ENCODE measurements around the gene CASKIN2.
"Not testable (repeated sequence)": the region's sequence is repeated elsewhere in the genome, so short reads cannot be mapped to it uniquely, and the experiment has no call there.

Gene CASKIN2

GRCh38 chr17:75524970-75525805, 9.9 kb upstream of the CASKIN2 start, which contains the start of gene LLGL2:
Gene LLGL2 (plus strand): TSS chr17:75525697. CDS start chr17:75543427, 17,730 bp downstream.
- peak within 1 kb of the TSS; percentile 49 for H3K4me3 ChIP-seq (ENCODE audit: low read length)
- DNase-seq (ENCODE audit: low read depth, low spot score): peak; percentile 47

- no peak overlapping the region for H3K4me3 ChIP-seq (ENCODE audit: low read length)
Measured at GRCh38 chr17:75524269-75524969, 9.1 kb upstream of the CASKIN2 start.

GRCh38 chr17:75523647-75524046, 8.3 kb upstream of the CASKIN2 start:
- DNase-seq (ENCODE audit: low read depth, low spot score): no peak
- no peak overlapping the region for H3K4me3 ChIP-seq (ENCODE audit: low read length)

More at GRCh38 chr17:75524269-75524969, 9.1 kb upstream of the CASKIN2 start:
- DNase-seq (ENCODE audit: low read depth, low spot score): no peak

GRCh38 chr17:75521951-75522727, 6.8 kb upstream of the CASKIN2 start:
- H3K4me3 ChIP-seq (ENCODE audit: low read length): no peak overlapping the region
- DNase-seq (ENCODE audit: low read depth, low spot score): no peak

GRCh38 chr17:75521290-75521689, 6.0 kb upstream of the CASKIN2 start:
- no peak for DNase-seq (ENCODE audit: low read depth, low spot score)
- no peak overlapping the region for H3K4me3 ChIP-seq (ENCODE audit: low read length)

GRCh38 chr17:75520413-75520812, 5.1 kb upstream of the CASKIN2 start:
- not testable (repeated sequence) for H3K4me3 ChIP-seq (ENCODE audit: low read length); DNase-seq (ENCODE audit: low read depth, low spot score)

- H3K4me3 ChIP-seq (ENCODE audit: low read length): no peak overlapping the region
Measured at GRCh38 chr17:75518983-75519537, 3.7 kb upstream of the CASKIN2 start.

GRCh38 chr17:75518201-75518600, 2.9 kb upstream of the CASKIN2 start:
- peak overlapping the region; percentile 79 for H3K4me3 ChIP-seq (ENCODE audit: low read length)
- peak; percentile 94 for DNase-seq (ENCODE audit: low read depth, low spot score)

More at GRCh38 chr17:75518983-75519537, 3.7 kb upstream of the CASKIN2 start:
- DNase-seq (ENCODE audit: low read depth, low spot score): no peak

GRCh38 chr17:75517297-75517865, 2.0 kb upstream of the CASKIN2 start:
- H3K4me3 ChIP-seq (ENCODE audit: low read length): peak overlapping the region; percentile 79
- DNase-seq (ENCODE audit: low read depth, low spot score): no peak

- no peak for DNase-seq (ENCODE audit: low read depth, low spot score)
- peak overlapping the region; percentile 79 for H3K4me3 ChIP-seq (ENCODE audit: low read length)
Measured at GRCh38 chr17:75516619-75517296, 1.4 kb upstream of the CASKIN2 start.

GRCh38 chr17:75516255-75516618, 900 bp upstream of the CASKIN2 start, which contains the start of gene TSEN54:
Gene TSEN54 (plus strand): TSS chr17:75516528. CDS start chr17:75516561, 33 bp downstream.
- H3K4me3 ChIP-seq (ENCODE audit: low read length): peak within 1 kb of the TSS; percentile 79
- DNase-seq (ENCODE audit: low read depth, low spot score): peak; percentile 78

GRCh38 chr17:75514919-75515495, 330 bp downstream of the CASKIN2 start:
- peak overlapping the region; percentile 70 for H3K4me3 ChIP-seq (ENCODE audit: low read length)
- no peak for DNase-seq (ENCODE audit: low read depth, low spot score)

- DNase-seq (ENCODE audit: low read depth, low spot score): no peak
- H3K4me3 ChIP-seq (ENCODE audit: low read length): peak overlapping the region; percentile 70
Measured at GRCh38 chr17:75514299-75514918, 928 bp downstream of the CASKIN2 start.

GRCh38 chr17:75513641-75514000, 1.7 kb downstream of the CASKIN2 start:
- DNase-seq (ENCODE audit: low read depth, low spot score): no peak
- H3K4me3 ChIP-seq (ENCODE audit: low read length): no peak overlapping the region

- DNase-seq (ENCODE audit: low read depth, low spot score): no peak
- H3K4me3 ChIP-seq (ENCODE audit: low read length): no peak overlapping the region
Measured at GRCh38 chr17:75512926-75513640, 2.3 kb downstream of the CASKIN2 start.

- no peak for DNase-seq (ENCODE audit: low read depth, low spot score)
- H3K4me3 ChIP-seq (ENCODE audit: low read length): no peak overlapping the region
Measured at GRCh38 chr17:75511610-75512575, 3.4 kb downstream of the CASKIN2 start.

Data from Jurkat, Clone E6-1 (cell line).